GM19324 (cell line): ENCODE results near the gene PLRG1.
A peak's percentile ranks its signal among the peaks of the same experiment; 100 is the strongest.

Experiments
- ATAC-seq: cut with Tn5 transposase; IDR thresholded peaks from one replicate; pipeline ENCODE4 v1.9.1; 2021; ENCODE audit warnings: mild to moderate bottlenecking, moderate library complexity; ENCODE audit not compliant: unreplicated experiment, low FRiP score

The PLRG1 gene

GRCh38 chr4:154527308-154527707, 22.9 kb downstream of the PLRG1 start:
- no peak for ATAC-seq

DNA sequence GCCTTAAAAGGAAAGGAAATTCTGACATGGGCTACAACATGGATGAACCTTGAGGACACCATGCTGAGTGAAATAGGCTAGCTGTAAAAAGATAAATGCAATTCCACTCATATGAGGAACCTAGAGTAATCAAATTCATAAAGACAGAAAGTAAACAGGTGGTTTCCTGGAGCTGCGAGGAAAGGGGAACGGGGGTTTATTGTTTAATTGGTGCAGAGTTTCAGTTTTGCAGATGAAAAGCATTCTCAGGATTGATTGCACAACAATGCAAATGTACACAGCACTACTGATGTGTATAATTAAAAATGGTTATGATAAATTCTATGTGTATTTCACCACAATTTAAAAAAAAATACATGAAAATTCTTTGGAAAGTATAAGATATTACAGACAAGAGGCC, 24.0 kb downstream of the PLRG1 start:
- no peak for ATAC-seq

GRCh38 chr4:154521607-154522006, 28.6 kb downstream of the PLRG1 start:
- no peak for ATAC-seq

GRCh38 chr4:154519214-154519613, 31.0 kb downstream of the PLRG1 start:
- no peak for ATAC-seq

DNA sequence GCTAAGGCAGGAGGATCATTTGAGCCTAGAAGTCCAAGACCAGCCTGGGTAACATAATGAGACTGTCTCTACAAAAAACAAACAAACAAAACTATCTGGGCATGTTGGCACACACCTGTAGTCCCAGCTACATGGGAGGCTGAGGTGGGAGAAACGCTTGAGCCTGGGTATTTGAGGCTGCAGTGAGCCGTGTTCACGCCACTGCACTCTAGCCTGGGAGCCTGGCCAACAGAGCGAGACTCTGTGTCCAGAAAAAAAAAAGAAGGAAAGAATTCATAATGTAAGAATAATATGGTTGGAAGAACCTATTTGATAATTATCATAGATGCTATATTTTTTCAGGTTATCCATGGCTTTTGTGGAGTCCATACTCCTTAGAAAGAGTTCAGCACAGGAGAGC, 32.6 kb downstream of the PLRG1 start:
- ATAC-seq = no peak

- ATAC-seq = no peak
Measured at GRCh38 chr4:154516318-154517029, 33.7 kb downstream of the PLRG1 start.

DNA sequence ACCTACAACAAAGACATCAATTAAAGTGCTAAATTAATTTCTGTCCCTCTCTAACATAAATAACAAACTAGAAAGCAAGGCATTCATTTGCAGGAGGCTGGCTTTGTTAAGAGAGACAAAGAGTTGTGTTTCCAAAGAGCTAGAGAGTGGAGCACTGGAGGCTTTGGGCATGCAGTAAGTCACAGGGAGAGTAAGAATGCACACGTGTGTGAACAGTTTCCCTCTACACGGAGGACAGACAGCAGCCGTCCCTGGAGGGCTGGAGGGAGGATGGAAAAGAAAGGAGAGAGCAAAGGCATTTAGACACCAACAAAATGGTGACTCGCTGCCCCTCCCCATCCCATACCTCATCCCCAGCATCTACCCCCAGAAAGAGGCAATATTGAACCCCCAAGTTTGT, 38.2 kb downstream of the PLRG1 start:
- ATAC-seq = no peak

- no peak for ATAC-seq
Measured at GRCh38 chr4:154511548-154511947, 38.7 kb downstream of the PLRG1 start.

DNA sequence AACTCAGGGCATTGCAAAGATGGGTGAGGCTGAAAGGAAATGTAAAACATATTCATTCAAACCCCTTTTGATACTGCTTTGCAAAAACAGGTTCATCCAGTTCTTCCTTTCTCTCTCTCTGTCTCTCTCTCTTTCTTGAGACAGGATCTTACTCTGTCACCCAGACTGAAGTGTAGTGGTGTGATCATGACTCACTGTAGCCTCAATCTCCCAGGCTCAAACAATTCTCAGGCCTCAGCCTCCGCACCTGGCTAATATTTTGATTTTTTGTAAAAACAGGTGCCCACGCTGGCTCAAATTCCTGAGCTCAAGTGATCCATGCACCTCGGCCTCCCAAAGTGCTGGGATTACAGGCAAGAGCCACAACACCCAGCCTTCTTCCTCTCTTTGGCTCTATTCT, 43.0 kb downstream of the PLRG1 start:
- ATAC-seq = no peak

GRCh38 chr4:154506253-154506652, 43.9 kb downstream of the PLRG1 start:
- no peak for ATAC-seq

GRCh38 chr4:154503598-154503997, 46.6 kb downstream of the PLRG1 start:
- no peak for ATAC-seq

- ATAC-seq = no peak
Measured at GRCh38 chr4:154502111-154502510, 48.1 kb downstream of the PLRG1 start.

GRCh38 chr4:154497889-154498288, 52.3 kb downstream of the PLRG1 start:
- no peak for ATAC-seq

GRCh38 chr4:154495867-154496266, 54.3 kb downstream of the PLRG1 start:
- no peak for ATAC-seq

DNA sequence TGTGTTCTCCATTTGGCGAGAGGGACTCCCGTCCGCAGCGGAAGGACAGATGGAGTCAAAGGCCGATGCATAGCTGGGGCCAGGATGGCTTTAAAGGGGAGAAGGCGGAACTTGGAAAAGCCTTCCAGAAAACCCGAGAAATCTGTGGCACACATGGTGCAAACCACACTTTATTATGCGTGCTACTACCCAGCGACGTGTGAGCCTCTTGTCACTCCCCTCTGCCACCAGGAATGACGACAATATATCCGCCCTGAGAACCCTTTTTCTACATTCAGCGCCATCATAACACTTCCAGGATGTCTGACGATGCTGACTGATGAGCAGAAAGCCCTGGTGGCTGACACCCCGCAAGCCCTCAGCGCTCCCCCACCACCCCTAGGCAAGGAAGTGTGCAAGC, 57.9 kb downstream of the PLRG1 start:
- ATAC-seq = no peak

DNA sequence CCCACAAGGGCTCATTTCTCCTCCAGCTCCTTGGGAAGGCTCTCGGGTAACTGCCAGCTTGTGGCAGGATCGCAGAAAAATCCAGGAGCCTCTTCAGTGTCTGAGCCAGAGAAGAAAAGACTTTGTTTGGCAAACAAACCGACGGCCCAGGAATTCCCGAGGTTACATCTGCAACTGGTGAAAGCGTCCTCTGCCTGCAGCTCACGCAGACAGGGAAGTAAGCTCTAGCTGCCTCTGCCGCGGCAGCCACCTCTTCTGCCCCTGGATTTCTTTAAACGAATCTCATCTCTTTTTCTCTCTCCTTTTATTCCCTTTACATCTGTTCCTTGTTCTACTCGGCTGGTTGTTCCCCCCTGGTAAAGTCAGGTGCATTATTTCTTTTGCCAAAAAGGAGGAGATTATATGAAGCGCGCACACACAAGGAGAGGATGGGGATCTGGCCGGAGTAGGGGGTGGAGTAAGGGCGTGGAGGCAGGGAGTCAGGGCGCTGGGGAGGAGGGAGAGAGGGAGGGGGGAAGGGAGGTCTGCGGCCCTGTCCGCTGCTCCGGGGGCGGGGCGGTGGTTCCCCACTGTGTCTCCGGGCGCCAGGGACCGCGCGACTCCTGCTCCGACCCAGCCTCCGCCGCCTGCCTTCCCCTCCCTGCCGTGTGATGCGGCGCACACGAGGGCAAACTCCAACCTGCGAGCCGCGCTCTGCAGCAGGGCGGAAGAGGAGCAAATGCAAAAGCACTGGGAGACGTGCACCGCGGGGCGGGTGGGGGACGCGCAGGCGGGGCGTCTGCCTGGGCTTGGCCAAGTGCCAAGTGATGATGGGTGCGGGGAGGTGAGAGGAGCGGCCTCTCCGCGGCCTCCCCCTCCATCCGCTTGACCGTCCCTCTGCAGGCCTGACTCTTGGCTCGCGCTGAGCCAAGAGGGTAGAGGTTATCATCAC, 58.6 kb downstream of the PLRG1 start, which contains the start of gene DCHS2:
Gene DCHS2, minus strand, starts transcription at position 459 of the 931 bp plus-strand sequence. Its CDS starts 444 bp downstream, at position 15.
- peak; percentile 74 for ATAC-seq

DNA sequence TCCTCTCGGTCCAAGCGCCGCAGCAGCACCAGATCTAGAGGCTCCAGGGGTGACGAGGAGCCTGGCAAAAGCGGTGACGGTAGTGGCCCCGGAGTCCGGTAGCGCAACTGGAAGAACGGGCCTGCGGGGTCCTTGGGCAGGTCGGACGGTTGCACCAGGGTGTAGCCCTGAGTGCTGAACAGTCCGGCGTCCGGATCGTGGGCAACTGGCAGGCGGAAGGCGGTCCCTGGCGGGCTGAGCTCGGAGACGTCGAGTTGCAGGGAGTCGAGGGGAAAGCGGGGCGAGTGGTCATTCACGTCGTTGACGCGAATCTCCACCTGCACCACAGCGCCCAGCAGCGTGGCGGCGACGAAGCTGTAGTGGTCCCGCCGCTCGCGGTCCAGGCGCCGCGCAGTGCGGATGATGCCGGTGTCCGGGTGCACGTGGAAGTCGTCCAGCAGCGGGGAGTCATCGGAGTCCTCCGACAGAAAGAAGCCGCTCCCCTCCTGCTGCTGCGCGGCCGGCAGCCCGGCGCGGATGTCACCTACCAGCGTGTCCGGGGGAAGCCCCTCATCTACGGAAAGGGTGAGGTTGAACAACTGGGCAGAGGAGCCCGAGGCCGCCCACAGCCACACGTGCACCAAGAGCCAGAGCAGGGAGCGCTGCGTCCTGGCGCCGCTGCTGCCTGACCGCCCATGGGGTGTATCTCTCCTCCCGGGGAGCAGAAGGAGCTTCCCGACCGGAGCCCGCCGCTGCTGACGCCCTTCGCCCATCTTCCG, 59.4 kb downstream of the PLRG1 start:
- ATAC-seq = peak; percentile 59

- ATAC-seq = no peak
Measured at GRCh38 chr4:154490234-154490582, 60.0 kb downstream of the PLRG1 start.

DNA sequence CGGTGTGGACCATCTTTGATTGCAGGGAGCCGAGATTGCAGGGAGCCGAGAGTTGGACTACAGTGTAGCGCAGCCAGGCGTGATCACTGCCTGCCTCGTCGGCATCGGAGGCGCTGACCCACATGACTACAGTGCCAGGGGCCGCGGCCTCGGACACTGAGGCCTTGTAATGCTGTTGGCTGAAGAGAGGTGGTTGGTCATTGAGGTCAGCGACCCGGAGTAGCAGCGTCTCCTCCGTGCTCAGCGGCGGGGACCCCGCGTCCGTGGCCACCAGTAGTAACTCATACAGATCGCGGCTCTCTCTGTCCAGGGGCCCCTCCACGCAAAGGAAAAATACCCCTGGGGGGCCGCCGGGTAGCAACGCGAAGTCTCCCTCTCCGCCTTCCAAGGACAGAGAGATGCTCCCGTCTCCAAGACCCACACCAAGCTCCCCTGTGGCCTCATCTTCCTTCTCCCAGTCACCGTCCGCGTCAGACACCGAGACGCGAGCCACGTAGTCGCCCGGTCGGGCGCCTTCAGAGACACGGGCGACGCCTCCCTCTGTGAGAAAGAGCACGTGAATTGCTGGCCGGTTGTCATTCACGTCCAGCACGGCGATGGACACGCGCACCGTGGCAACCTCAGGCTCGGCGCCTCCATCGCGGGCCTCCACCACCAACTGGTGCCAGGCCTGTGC, 60.5 kb downstream of the PLRG1 start:
- no peak for ATAC-seq

DNA sequence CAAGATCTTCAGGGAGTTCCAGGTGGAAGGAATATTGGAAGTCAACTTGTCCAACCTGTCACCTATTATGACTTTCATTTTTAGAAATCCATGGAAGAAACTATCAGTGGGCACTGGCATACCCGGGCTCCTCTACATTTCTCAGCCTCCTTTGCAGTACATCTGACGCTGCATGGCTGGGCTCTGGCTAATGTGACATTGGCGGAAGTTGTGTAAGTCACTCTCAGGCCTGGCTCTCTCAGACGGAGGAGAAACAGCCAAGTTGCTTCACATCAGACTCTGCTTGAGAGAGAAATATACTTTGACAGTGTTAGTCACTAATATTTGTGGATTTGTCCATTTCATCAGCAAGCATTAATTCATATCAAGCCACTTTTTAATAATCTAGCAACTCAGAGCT, 63.1 kb downstream of the PLRG1 start:
- ATAC-seq = no peak
